ENCODE measurements around the gene CYP2A6.
"Not testable (repeated sequence)": the region's sequence is repeated elsewhere in the genome, so short reads cannot be mapped to it uniquely, and the experiment has no call there.

CYP2A6 gene, protein sequence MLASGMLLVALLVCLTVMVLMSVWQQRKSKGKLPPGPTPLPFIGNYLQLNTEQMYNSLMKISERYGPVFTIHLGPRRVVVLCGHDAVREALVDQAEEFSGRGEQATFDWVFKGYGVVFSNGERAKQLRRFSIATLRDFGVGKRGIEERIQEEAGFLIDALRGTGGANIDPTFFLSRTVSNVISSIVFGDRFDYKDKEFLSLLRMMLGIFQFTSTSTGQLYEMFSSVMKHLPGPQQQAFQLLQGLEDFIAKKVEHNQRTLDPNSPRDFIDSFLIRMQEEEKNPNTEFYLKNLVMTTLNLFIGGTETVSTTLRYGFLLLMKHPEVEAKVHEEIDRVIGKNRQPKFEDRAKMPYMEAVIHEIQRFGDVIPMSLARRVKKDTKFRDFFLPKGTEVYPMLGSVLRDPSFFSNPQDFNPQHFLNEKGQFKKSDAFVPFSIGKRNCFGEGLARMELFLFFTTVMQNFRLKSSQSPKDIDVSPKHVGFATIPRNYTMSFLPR

DNA sequence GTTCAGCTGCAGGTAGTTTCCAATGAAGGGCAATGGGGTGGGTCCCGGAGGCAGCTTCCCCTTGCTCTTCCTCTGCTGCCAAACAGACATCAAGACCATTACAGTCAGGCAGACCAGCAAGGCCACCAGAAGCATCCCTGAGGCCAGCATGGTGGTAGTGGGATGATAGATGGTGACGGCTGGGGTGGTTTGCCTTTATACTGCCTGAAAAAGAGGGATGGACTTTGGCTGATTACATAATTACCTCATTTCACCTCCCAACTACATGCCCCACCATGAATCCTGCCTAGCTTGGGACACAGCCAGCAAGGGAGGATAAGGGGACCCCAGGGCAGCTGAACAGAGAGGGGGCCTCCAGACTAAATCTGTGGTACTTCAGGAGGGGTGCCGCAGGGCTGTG lies at the start of gene CYP2A6:
Gene CYP2A6 (minus strand): TSS at position 171 of the 400 bp plus-strand sequence. CDS start 21 bp downstream, at position 150.
- not testable (repeated sequence) for H3K9me3 Mint-ChIP-seq, H3K27ac Mint-ChIP-seq, H3K36me3 Mint-ChIP-seq, H3K4me3 Mint-ChIP-seq
- peaks cover 15% of the 10 kb centered on the region for H3K4me1 Mint-ChIP-seq
- H3K27me3 Mint-ChIP-seq = peaks cover 16% of the 10 kb centered on the region

DNA sequence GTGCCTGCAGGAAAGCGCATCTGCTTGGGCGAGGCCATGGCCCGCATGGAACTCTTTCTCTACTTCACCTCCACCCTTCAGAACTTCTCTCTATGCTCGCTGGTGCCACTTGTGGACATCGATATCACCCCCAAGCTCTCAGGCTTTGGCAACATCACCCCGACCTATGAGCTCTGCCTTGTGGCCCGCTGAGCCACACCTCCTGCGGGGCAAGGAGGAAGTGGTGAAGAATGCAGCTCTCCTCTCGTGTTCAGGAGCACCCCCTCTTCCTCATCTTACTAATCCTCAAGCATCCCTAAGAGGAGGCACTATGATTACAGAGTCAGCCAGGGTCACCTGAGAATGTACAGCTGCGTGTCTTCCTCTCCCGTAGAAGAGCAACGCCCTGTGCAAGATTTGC lies 49.7 kb upstream of the CYP2A6 start:
- H3K4me1 Mint-ChIP-seq = peaks cover 14% of the 10 kb centered on the region
- not testable (repeated sequence) for H3K9me3 Mint-ChIP-seq, H3K27me3 Mint-ChIP-seq, H3K4me3 Mint-ChIP-seq, H3K36me3 Mint-ChIP-seq, H3K27ac Mint-ChIP-seq

DNA sequence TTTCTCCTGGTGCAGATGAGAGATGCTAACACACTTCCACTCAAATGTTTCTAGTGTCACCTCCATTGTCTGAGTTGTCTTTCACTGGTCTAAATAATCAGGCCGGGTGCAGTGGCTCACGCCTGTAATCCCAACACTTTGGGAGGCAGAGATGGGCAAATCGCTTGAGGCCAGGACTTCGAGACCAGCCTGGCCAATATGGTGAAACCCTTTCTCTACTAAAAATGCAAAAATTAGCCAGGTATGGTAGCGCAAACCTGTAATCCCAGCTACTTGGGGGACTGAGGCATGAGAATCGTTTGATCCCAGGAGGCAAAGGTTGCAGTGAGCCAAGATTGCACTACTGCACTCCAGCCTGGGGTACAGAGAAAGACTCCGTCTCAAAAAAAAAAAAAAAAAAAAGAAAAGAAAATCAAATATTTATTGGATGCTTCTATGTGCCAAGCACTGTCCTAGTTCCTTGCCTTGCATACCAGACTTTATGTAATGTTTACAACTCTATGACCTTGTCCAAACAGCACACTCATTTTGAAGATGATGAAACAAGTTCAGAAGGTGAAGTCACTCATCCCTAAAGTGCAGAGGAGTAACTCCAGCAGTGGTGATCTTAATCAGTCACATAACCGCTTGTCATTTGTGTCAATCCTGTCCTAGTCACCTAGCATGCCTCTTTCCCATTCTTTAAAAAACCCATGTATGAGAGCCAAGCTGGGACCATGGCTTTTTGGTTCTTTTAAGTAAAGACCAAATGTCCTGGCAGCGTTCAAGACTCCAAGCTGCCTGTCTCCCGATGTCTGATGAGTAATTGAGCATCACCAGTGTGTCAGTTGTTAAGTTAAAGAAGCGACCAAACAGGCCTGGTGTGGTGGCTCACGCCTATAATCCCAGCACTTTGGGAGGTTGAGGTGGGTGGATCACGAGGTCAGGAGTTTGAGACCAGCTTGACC lies 46.9 kb upstream of the CYP2A6 start:
- not testable (repeated sequence) for H3K27ac Mint-ChIP-seq, H3K27me3 Mint-ChIP-seq, H3K36me3 Mint-ChIP-seq, H3K9me3 Mint-ChIP-seq, H3K4me3 Mint-ChIP-seq
- H3K4me1 Mint-ChIP-seq = peaks cover 14% of the 10 kb centered on the region

DNA sequence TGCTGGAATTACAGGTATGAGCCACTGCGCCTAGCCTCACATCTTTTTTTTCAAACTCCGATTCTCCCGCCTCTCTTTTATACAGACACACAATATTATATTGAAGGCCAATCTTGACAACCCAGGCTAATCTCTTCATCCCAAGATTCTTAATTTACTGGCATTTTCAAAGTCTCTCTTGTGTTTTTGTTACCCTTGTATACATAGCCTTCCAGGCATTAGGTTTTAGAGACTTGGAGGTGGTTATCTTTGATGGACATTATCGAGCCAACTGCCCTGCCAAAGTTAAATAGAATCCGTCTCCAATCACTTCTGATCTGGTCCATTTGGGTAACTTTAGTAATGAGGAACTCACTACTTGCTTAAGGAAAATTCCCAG lies 46.2 kb upstream of the CYP2A6 start:
- no peak overlapping the region for H3K4me3 Mint-ChIP-seq
- H3K4me1 Mint-ChIP-seq = peaks cover 14% of the 10 kb centered on the region
- H3K27me3 Mint-ChIP-seq = peaks cover 9% of the 10 kb centered on the region
- H3K27ac Mint-ChIP-seq = no peak overlapping the region
- no peaks in the 10 kb centered on the region for H3K9me3 Mint-ChIP-seq
- no peaks in the 10 kb centered on the region for H3K36me3 Mint-ChIP-seq

DNA sequence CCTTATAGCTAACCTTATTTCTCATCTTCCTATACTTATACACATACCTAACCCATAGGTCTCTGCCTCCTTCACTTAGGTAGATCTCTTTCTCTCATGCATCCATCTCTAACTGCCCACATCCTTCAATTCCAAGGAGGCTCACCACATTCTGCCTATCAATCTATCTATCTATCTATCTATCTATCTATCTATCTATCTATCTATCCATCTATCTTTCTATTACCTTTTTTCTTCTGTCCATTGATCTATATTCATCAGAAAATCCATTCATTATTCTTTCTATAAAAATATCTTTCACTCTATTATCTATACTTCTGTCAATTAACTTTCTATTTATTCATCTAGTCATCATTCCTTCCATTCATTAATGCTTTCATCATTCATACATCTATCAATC lies 42.9 kb upstream of the CYP2A6 start:
- Mint-ChIP-seq H3K9me3 (no peaks in the 10 kb centered on the region), H3K27ac (no peak overlapping the region), H3K4me3 (no peak overlapping the region), H3K27me3 (peaks cover 9% of the 10 kb centered on the region), H3K36me3 (peaks cover 2% of the 10 kb centered on the region), H3K4me1 (no peaks in the 10 kb centered on the region)

DNA sequence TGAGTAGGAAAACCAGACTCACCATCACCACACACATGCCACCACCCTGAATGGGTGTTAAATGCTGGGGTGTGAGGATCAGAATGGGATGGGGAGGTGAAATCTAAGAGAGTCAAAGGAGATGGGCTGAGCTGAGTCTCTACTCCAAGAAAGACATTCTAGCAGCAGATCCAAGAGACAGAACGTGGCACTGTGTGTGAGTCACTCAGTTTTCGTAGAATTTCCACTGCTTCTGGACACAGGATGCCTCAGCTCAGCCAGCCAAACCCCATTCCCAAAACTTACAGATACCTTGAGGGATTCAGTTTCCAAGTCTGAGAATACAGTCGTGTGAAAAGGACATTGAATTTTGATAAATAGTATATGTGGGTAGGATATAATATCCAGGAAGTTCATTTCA lies 39.1 kb upstream of the CYP2A6 start:
- Mint-ChIP-seq H3K4me1 (no peaks in the 10 kb centered on the region), H3K27me3 (peaks cover 9% of the 10 kb centered on the region), H3K9me3 (no peaks in the 10 kb centered on the region), H3K36me3 (peaks cover 2% of the 10 kb centered on the region), H3K4me3 (no peak overlapping the region), H3K27ac (no peak overlapping the region)

DNA sequence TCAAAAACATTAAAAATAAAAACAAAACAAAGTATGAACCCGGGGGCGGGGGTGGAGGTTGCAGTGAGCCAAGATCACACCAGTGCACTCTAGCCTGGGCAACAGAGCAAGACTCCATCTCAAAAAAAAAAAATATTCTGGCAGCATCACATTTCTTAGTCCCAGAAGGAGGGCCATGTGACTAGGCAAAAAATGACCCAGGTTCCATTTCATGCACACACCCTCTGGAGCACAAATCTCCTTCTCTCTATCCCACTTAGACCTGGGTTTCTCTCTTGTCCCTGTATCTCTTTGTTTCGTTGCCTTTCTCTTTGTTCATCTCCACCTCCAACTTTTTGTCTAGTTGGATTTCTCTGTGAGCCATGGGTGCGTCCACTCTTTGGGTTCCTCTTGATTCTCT lies 37.9 kb upstream of the CYP2A6 start:
- H3K9me3 Mint-ChIP-seq = no peaks in the 10 kb centered on the region
- H3K27ac Mint-ChIP-seq = no peak overlapping the region
- H3K36me3 Mint-ChIP-seq = peaks cover 2% of the 10 kb centered on the region
- H3K4me1 Mint-ChIP-seq = no peaks in the 10 kb centered on the region
- peaks cover 9% of the 10 kb centered on the region for H3K27me3 Mint-ChIP-seq
- no peak overlapping the region for H3K4me3 Mint-ChIP-seq

DNA sequence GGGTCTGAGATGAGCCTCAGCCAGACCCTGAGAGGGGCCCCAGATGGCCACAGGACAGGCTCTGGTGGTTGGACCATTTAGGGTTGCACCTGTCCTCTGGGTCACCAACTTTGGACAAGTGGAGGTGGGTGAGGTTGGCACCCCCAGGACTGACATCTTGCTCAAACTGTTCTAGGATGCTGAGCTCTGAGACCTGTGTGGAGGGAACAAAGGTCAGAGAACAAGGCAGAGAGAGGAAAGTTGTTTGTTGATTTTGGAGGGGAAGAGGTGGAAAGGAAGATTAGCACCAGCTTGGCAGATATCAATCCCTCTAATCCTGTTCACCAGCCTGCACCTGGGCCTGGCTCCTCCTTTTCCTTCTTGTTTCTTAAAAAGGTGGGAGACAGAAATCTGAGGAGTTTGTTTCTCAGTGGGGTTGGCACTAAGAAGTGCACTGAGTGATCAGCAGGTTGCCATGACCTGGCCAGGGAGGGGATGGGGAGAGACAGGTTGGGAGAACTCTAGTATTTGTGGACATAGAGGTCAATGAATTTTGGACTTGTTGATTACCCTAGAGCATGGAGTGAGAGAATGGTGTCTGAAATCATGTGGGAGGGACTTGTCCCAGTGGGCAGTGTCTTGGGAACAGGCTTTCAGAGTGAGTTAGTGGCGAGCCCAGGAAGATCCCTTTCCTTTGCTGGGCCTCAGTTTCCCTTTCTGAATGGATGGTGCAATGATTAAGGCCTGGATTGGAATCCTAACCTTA lies 34.1 kb upstream of the CYP2A6 start:
- H3K9me3 Mint-ChIP-seq, H3K27ac Mint-ChIP-seq, H3K4me1 Mint-ChIP-seq, H3K36me3 Mint-ChIP-seq, H3K4me3 Mint-ChIP-seq: not testable (repeated sequence)
- peaks cover 13% of the 10 kb centered on the region for H3K27me3 Mint-ChIP-seq

DNA sequence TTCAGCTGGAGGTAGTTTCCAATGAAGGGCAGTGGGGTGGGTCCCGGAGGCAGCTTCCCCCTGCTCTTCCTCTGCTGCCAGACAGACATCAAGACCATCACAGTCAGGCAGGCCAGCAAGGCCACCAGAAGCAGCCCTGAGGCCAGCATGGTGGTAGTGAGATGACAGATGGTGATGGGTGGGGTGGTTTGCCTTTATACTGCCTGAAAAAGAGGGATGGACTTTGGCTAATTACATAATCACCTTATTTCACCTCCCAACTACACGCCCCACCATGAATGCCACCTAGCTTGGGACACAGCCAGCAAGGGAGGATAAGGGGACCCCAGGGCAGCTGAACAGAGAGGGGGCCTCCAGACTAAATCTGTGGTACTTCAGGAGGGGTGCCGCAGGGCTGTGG lies 31.8 kb upstream of the CYP2A6 start, which contains the start of gene CYP2A7:
Gene CYP2A7 (minus strand): TSS at position 170 of the 400 bp plus-strand sequence. CDS start 21 bp downstream, at position 149.
- not testable (repeated sequence) for H3K9me3 Mint-ChIP-seq, H3K4me1 Mint-ChIP-seq, H3K4me3 Mint-ChIP-seq, H3K36me3 Mint-ChIP-seq
- H3K27ac Mint-ChIP-seq = peak within 1 kb of the TSS; percentile 74
- peaks cover 19% of the 10 kb centered on the region for H3K27me3 Mint-ChIP-seq

DNA sequence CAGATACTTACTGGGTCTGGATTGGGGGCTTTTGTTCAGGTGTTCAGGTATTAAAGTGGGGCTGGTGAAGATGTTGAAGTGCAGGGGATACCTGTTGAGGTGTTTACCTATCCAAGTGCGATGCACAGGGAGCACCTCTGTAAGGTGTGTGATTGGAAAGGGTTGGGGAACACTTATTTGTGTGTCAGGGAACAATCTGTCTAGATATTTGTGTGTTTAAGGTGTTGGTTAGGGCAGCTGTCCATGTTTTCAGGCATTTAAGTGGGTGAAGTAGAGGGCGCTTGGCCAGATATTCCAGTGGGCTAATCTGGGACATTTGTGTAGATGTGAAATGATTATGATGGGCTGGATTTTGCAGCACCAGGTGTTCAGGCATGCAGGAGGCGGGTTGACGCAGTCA lies 29.1 kb upstream of the CYP2A6 start:
- H3K27ac Mint-ChIP-seq, H3K4me1 Mint-ChIP-seq, H3K4me3 Mint-ChIP-seq, H3K9me3 Mint-ChIP-seq, H3K36me3 Mint-ChIP-seq: not testable (repeated sequence)
- peaks cover 19% of the 10 kb centered on the region for H3K27me3 Mint-ChIP-seq

DNA sequence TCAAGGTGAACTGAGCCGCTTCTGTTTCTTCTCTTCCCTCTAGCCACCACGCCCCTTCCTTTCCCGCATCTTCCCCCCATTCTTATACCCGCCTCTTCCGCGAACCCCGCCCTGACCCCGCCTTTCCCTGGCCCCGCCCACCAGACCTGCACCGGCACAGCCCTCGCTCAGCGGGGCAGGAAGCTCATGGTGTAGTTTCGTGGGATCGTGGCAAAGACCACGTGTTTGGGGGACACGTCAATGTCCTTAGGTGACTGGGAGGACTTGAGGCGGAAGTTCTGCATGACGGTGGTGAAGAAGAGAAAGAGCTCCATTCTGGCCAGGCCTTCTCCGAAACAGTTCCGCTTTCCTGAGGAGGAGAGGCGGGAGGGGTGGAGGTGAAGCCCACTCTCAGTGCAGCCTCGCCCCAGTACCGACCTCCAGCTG lies 25.3 kb upstream of the CYP2A6 start:
- peaks cover 13% of the 10 kb centered on the region for H3K27me3 Mint-ChIP-seq
- H3K9me3 Mint-ChIP-seq, H3K4me1 Mint-ChIP-seq, H3K36me3 Mint-ChIP-seq, H3K27ac Mint-ChIP-seq: not testable (repeated sequence)
- peak overlapping the region; percentile 78 for H3K4me3 Mint-ChIP-seq

DNA sequence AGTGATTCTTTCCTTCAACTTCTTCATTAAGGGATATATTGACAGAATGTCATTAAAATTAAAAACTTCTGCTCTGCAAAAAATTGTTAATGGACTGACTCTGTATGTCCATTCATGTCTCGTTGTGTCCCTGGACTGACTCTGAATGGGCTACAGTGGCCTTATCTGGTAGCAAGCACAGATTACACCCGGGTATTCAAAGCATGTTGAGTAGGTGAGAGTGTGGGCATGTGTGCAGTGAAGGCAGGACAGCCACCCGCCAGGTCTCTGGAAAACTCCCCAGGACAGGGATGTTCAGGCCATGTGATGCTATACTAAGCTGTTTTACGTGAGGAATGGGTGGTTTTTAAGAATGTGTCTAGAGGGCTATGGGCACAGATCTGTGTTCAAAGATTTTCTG lies 24.6 kb upstream of the CYP2A6 start:
- H3K27ac Mint-ChIP-seq = peak overlapping the region; percentile 25
- peak overlapping the region; percentile 78 for H3K4me3 Mint-ChIP-seq
- H3K27me3 Mint-ChIP-seq = peaks cover 11% of the 10 kb centered on the region
- H3K36me3 Mint-ChIP-seq, H3K4me1 Mint-ChIP-seq, H3K9me3 Mint-ChIP-seq: not testable (repeated sequence)

DNA sequence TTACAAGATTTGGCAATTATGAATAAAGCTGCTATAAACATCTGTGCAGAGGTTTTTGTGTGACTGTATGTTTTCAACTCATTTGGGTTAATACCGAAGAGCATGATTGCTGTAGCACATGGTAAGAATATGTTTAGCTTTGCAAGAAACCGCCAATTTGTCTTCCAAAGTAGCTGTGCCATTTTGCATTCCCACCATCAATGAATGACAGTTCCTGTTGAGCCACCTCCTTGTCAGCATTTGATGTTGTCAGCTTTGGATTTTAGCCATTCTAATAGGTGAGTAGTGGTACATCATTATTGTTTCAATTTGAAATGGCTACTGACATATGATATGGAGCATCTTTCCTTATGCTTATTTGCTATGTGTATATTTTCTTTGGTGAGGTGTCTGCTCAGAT lies 23.6 kb upstream of the CYP2A6 start:
- H3K9me3 Mint-ChIP-seq, H3K27me3 Mint-ChIP-seq, H3K4me3 Mint-ChIP-seq, H3K36me3 Mint-ChIP-seq, H3K4me1 Mint-ChIP-seq, H3K27ac Mint-ChIP-seq: not testable (repeated sequence)

DNA sequence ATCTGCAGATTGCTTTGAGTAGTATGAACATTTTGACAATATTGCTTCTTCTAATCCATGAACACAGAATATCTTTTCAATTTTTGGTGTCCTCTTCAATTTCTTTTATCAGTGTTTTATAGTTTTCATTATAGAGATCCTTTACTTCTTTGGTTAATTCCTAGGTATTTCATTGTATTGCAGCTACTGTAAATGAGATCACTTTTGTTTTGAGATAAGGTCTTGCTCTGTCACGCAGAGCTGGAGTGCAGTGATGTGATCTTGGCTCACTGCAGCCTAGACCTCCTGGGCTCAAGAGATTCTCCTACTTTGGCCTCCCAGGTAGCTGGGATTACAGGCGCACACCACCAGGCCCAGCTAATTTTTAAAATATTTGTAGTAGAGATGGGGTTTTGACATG lies 22.0 kb upstream of the CYP2A6 start:
- Mint-ChIP-seq H3K9me3 (no peaks in the 10 kb centered on the region), H3K36me3 (no peaks in the 10 kb centered on the region), H3K4me1 (peaks cover 7% of the 10 kb centered on the region), H3K4me3 (no peak overlapping the region), H3K27ac (no peak overlapping the region), H3K27me3 (peaks cover under 1% of the 10 kb centered on the region)

DNA sequence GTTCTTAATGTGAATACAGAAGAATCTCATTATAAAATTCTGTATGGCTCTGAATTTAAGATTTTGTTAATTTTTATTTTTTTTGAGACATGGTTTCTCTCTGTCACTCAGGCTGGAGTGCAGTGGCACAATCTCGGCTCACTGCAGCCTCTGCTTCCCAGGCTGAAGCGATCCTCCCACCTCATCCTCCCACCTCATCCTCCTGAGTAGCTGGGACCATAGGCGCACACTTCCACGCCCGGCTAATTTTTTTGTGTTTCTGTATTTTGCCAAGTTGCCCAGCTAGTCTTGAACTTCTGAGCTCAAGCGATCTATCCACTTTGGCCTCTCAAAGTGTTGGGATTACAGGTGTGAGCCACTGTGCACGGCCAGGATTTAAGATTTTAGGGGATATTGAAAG lies 17.5 kb upstream of the CYP2A6 start:
- Mint-ChIP-seq H3K36me3 (no peaks in the 10 kb centered on the region), H3K27me3 (peaks cover 4% of the 10 kb centered on the region), H3K9me3 (no peaks in the 10 kb centered on the region), H3K4me1 (no peaks in the 10 kb centered on the region), H3K4me3 (no peak overlapping the region), H3K27ac (no peak overlapping the region)
